VCaP (cell line): Measurements from ENCODE around the gene SRD5A1.

Experiments used
- H3K27ac ChIP-seq: fragments of 450-650 bp; 2 replicates; pipeline ENCODE4 v1.5.1; 2017
- TF ChIP-seq, protein P1 (sequence below): fragments of 450-650 bp; conservative IDR thresholded peaks from 2 replicates; pipeline ENCODE4 v1.5.1; 2017; ENCODE audit warnings: mild to moderate bottlenecking, moderate library complexity

Gene SRD5A1

DNA sequence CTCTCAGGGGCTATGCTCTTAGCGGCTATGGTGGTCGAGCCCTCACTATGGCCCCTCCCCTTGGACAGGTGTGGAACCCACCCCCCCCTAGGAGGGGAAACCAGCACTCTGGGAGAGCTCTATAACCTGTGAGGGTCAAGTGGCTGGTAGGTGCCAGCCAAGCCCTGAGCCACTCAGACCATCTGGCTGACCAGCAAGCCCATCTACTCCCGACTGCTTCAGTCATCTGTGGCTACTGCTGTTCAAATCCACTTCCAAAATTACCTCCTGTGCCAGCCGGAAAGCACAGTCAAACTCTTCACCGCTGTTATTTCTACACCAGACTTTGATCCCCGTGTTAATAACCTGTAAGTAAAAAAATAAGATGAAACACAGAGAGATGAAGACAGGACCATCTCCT lies 28.9 kb upstream of the SRD5A1 start:
- no peak overlapping the region for H3K27ac ChIP-seq
- TF ChIP-seq, protein P1, sequence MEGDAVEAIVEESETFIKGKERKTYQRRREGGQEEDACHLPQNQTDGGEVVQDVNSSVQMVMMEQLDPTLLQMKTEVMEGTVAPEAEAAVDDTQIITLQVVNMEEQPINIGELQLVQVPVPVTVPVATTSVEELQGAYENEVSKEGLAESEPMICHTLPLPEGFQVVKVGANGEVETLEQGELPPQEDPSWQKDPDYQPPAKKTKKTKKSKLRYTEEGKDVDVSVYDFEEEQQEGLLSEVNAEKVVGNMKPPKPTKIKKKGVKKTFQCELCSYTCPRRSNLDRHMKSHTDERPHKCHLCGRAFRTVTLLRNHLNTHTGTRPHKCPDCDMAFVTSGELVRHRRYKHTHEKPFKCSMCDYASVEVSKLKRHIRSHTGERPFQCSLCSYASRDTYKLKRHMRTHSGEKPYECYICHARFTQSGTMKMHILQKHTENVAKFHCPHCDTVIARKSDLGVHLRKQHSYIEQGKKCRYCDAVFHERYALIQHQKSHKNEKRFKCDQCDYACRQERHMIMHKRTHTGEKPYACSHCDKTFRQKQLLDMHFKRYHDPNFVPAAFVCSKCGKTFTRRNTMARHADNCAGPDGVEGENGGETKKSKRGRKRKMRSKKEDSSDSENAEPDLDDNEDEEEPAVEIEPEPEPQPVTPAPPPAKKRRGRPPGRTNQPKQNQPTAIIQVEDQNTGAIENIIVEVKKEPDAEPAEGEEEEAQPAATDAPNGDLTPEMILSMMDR, result no peak

DNA sequence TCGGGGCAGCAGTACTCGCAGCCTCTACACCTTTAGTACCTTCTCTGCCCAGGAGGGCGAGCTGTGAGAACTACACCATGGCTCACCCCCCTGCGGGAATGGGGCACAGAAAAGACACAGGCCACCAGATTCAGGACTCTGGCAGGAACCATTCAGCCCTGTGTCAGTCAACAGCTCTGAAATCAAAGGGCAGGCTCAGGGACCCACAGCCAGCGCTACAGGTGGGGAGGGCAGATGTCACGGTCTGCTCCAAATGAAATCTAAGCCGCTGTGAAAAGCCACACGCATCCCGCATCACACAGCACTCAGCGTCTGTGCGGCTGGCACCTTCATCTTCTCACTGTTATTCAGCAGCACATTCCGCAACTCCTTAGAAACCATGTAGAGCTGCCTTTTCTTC lies 28.3 kb upstream of the SRD5A1 start:
- TF ChIP-seq, protein P1, result no peak
- H3K27ac ChIP-seq, result no peak overlapping the region

DNA sequence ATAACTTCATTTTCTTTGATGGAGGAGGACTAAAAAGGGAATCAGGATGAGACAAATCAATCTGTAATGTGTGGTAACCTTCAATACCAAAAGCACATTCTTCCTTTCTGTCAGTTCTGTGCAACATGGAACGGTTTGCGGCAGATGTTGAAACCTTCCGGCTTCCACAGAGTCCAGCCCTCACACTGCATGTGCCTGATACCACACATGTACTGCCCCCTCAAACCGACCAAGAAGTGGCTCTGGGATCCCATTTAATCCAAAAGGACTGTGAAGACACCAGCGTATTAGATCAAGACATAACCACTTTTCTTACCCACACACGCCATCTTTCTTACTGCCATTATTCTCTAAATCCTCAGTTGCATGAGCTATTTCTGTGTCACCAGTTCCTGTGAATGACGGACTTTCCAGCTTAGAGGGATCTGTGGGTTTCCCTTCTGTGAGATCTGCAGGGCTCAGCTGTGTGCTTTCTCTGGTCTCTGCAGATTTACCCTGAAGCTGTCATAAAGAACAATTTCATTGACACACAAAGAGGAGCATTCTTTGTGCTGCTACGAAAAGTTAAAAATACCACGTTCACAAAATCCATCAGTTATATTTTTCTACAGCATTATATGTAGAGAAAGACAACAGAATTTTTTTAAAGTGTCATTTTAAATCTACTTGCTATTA lies 26.2 kb upstream of the SRD5A1 start:
- TF ChIP-seq, protein P1, result no peak

DNA sequence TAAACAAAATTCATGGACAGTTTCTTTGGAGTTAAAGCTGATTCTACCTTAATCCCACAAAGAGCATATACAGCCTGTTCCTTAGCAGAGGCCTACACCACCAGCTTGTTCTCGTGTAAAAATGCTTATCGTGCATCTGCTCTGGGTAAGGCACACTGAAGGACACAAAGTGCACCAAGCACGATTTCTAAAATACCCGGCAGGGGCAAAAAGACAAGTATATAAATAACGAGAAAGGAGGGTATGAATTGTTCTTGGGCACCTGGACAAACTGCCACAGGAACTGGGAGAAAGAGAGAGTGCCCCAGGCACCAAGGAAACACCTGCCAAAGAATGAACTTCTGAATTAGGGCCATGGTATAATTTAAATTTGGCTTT lies 25.7 kb upstream of the SRD5A1 start:
- TF ChIP-seq, protein P1, result no peak
- H3K27ac ChIP-seq, result 0 out of 2 replicates have a peak overlapping the region, but pooled peaks have one; percentile 3

More for the DNA sequence above, 26.2 kb upstream of the SRD5A1 start:
- H3K27ac ChIP-seq, result 0 out of 2 replicates have a peak overlapping the region, but pooled peaks have one; percentile 3

DNA sequence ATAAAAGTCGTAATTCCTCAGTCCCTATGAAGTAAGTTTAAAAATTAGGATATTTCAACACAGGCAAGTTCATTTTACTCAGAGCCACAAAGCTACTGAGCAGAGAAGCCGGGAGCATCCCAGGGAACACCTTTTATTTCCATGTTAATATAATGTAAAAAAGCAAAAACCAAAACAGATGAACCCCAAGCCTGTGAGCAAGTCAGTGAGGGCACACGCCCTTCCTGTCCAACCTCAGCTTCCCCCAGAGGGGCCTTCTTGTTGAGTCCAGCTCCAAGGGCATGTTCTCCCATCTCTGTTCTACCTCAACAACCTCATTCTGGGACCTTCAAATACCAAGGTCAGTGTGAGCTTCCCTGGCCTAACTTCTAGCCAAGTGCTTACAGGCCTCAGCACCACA lies 25.2 kb upstream of the SRD5A1 start:
- TF ChIP-seq, protein P1, result no peak

DNA sequence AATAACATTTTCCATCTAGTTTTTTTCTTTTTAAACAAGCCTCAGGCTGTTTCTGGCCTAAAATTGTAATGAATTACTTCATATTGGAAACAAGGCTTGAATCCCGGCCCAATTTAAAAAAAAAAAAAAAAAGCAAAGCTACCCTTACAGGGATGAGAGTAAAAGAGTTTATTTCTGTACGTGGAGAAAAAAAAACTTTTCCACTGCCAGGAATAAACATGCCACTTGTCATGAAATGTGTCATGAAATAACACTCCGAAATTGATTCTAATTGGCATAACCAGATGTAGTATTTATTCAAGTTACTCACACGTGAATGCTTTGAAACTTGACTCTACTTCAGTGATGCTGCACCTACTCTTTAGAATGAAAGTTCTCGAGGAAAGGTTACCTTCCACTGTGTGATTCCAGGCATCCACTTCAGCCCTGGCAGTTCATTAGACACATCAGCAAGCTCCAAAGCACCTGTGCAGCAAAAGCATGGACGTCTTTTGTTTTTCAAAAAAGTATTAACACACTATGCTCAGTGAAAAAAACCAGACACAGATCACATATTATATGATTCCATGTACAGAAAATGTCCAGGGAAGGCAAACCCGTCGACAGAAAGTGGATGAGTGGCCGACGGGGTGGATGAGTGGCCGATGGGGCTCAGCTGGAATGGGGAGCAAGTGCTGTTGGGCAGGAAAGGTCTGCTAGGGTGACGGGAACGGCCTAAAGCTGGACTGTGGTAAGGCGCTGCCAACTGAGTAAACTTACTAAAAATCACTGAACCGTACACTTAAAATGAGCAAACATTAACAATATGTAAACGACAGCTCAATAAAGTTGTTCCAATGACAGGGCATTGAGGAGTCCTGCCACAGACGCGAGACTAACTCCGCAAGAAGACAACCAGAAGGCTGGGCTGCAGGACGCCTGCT lies 21.6 kb upstream of the SRD5A1 start:
- TF ChIP-seq, protein P1, result no peak
- peak overlapping the region; percentile 65 for H3K27ac ChIP-seq

More for the DNA sequence above, 25.2 kb upstream of the SRD5A1 start:
- no peak overlapping the region for H3K27ac ChIP-seq

DNA sequence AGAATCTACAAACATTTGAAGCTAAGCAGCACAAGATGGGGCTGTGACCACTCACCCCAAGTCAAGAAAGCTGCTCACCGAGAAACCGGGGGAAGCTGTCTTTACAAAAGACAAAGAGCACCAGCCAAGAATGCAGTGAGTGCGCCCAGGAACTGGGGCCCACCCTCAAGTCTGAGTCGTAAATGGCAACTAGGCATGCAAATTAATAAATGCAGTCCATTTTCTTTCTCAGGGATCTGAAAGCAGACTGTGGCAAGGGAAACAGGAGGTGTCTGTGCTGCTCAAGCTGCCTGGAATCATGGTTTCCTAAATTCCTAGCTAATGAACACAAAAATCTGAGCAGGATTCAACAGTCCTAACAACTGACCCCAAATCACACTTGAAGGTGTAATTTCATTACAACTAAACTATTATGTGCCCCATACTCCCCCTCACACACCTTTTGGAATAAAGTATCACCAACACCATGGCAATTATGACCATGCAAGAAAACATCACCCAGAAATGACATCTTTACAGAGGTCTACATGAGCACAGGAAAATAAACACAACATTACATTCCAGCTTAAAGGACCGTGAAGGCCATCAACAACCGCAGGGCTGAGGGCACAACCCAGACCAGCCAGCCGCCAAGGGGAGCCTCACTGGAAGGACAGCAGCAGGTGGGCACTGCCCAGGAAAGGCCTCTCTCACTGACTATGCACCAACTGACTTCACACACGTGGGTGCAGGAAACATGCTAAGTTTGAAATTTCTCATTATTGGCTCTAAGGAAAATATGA lies 18.0 kb upstream of the SRD5A1 start:
- TF ChIP-seq, protein P1, result no peak
- H3K27ac ChIP-seq, result no peak overlapping the region
